Liver (tissue), 9 donors: ENCODE measurements around the gene UGT1A7. TPM values are rescaled to one million over a fixed set of nuclear protein-coding genes. Genes with fewer than 3 reads are reported as not detected.
A peak's percentile ranks its signal among the peaks of the same experiment; 100 is the strongest.

ENCODE experiments used
- DNase-seq: peaks from one replicate; pipeline ENCODE4 v3.0.0-alpha.2; 2017; ENCODE audit warnings: low spot score
- H3K27ac ChIP-seq, 2 donors: one replicate each; pipeline ENCODE4 v1.7.0; 2013; ENCODE audit warnings: inconsistent platforms in 2 of 2, low read length in 2 of 2, control low read depth in 1 of 2, low read depth in 1 of 2, mild to moderate bottlenecking in 1 of 2
- H3K27me3 ChIP-seq, 4 donors: one replicate each; pipeline versions ENCODE4 v1.6.1 to v1.7.0; 2013; ENCODE audit warnings: low read length in 3 of 4, inconsistent platforms in 1 of 4, mild to moderate bottlenecking in 1 of 4, moderate library complexity in 1 of 4; ENCODE audit not compliant: control insufficient read depth in 4 of 4, insufficient read depth in 4 of 4
- H3K36me3 ChIP-seq, 4 donors: one replicate each; pipeline versions ENCODE4 v1.6.1 to v1.7.0; 2013; ENCODE audit warnings: low read length in 3 of 4, mild to moderate bottlenecking in 3 of 4, low read depth in 1 of 4, moderate library complexity in 1 of 4; ENCODE audit not compliant: control insufficient read depth in 4 of 4, insufficient read depth in 3 of 4
- H3K4me1 ChIP-seq, 4 donors: one replicate each; pipeline versions ENCODE4 v1.6.1 to v1.7.0; 2013; ENCODE audit warnings: low read length in 3 of 4, mild to moderate bottlenecking in 3 of 4, moderate library complexity in 1 of 4; ENCODE audit not compliant: control insufficient read depth in 4 of 4, insufficient read depth in 4 of 4
- H3K4me3 ChIP-seq, 3 donors: one replicate each; pipeline versions ENCODE4 v1.6.1 to v1.7.0; 2013; ENCODE audit warnings: low read length in 3 of 3, control low read depth in 1 of 3, low read depth in 1 of 3, mild to moderate bottlenecking in 1 of 3
- H3K9ac ChIP-seq, 2 donors: one replicate each; pipeline ENCODE4 v1.7.0; 2013; ENCODE audit warnings: low read length in 2 of 2, mild to moderate bottlenecking in 2 of 2, moderate library complexity in 2 of 2, control low read depth in 1 of 2, low read depth in 1 of 2
- H3K9me3 ChIP-seq, 4 donors: one replicate each; pipeline versions ENCODE4 v1.6.1 to v1.7.0; 2013; ENCODE audit warnings: low read length in 3 of 4; ENCODE audit not compliant: control insufficient read depth in 4 of 4
- EGR1 ChIP-seq, 2 donors: IDR thresholded peaks; 2 replicates each; pipeline ENCODE4 v1.6.1; 2016 to 2018; ENCODE audit warnings: antibody characterized with exemption in 2 of 2, low read depth in 2 of 2
- FOXA1 ChIP-seq: IDR thresholded peaks from 2 replicates; pipeline ENCODE4 v1.6.1; 2016; ENCODE audit warnings: antibody characterized with exemption
- FOXA2 ChIP-seq: IDR thresholded peaks from 2 replicates; pipeline ENCODE4 v1.6.1; 2016; ENCODE audit warnings: antibody characterized with exemption
- GABPA ChIP-seq, 2 donors: IDR thresholded peaks in 1 of 2; conservative IDR thresholded peaks in 1 of 2; 2 replicates each; pipeline ENCODE4 v1.6.1; 2016; ENCODE audit warnings: antibody characterized with exemption in 2 of 2, mild to moderate bottlenecking in 1 of 2, moderate library complexity in 1 of 2
- HNF4A ChIP-seq, 2 donors: conservative IDR thresholded peaks; 2 replicates each; pipeline ENCODE4 v1.6.1; 2016; ENCODE audit warnings: antibody characterized with exemption in 2 of 2, mild to moderate bottlenecking in 2 of 2
- HNF4G ChIP-seq: IDR thresholded peaks from 2 replicates; pipeline ENCODE4 v1.6.1; 2016; ENCODE audit warnings: antibody characterized with exemption
- JUND ChIP-seq, 2 donors: IDR thresholded peaks; 2 replicates each; pipeline ENCODE4 v1.6.1; 2016; ENCODE audit warnings: antibody characterized with exemption in 2 of 2
- NR2F2 ChIP-seq: IDR thresholded peaks from 2 replicates; pipeline ENCODE4 v1.6.1; 2016; ENCODE audit warnings: antibody characterized with exemption
- RAD21 ChIP-seq, 2 donors: IDR thresholded peaks; 2 replicates each; pipeline ENCODE4 v1.6.1; 2016; ENCODE audit warnings: antibody characterized with exemption in 2 of 2, mild to moderate bottlenecking in 2 of 2
- SP1 ChIP-seq: IDR thresholded peaks from 2 replicates; pipeline ENCODE4 v1.6.1; 2018; ENCODE audit warnings: antibody characterized with exemption, mild to moderate bottlenecking
- YY1 ChIP-seq: IDR thresholded peaks from 2 replicates; pipeline ENCODE4 v1.6.1; 2016; ENCODE audit warnings: antibody characterized with exemption, mild to moderate bottlenecking
- WGBS: extraction: QIAGEN DNeasy Blood & Tissue Kit; methylation state at CpG from one replicate; pipeline ENCODE4 v1.1.7; 2013; 5-methylcytosine and 5-hydroxymethylcytosine counted together
- polyA plus RNA-seq, 2 donors: library from polyadenylated mRNA; stranded (reverse) in 1 of 2; unstranded in 1 of 2; fragments of 200-250 nt in 1 of 2; fragments of >200 nt in 1 of 2; fragmentation: Nextera tagmentation in 1 of 2; extraction: Ambion mirVana in 1 of 2; gene quantifications; one replicate each; pipeline versions ENCODE4 v1.2.1 to v1.2.3, GENCODE V29; 2013 to 2015
- total RNA-seq, 2 donors: library from RNA; depleted of rRNA; stranded (reverse); fragments of >200 nt; gene quantifications; one replicate each; pipeline ENCODE4 v1.2.3, GENCODE V29; 2014
- TF ChIP-seq, protein P1 (sequence below): IDR thresholded peaks from 2 replicates; pipeline ENCODE4 v1.6.1; 2016; ENCODE audit warnings: antibody characterized with exemption
- TF ChIP-seq, protein P2 (sequence below): IDR thresholded peaks from 2 replicates; pipeline ENCODE4 v1.6.1; 2016; ENCODE audit warnings: antibody characterized with exemption
- TF ChIP-seq, protein P3 (sequence below): IDR thresholded peaks from 2 replicates; pipeline ENCODE4 v1.6.1; 2016; ENCODE audit warnings: antibody characterized with exemption, mild to moderate bottlenecking
- TF ChIP-seq, protein P4 (sequence below): IDR thresholded peaks from 2 replicates; pipeline ENCODE4 v1.6.1; 2016; ENCODE audit warnings: antibody characterized with exemption
- donor health status: healthy.
- donor health status: healthy.
- donor health status: healthy.
- donor health status: healthy.
- donor health status: healthy.

UGT1A7 gene
- total and polyA plus RNA-seq, 4 donors: 0.02 to 2.2 (median 0.38) TPM; not detected in 1

DNA sequence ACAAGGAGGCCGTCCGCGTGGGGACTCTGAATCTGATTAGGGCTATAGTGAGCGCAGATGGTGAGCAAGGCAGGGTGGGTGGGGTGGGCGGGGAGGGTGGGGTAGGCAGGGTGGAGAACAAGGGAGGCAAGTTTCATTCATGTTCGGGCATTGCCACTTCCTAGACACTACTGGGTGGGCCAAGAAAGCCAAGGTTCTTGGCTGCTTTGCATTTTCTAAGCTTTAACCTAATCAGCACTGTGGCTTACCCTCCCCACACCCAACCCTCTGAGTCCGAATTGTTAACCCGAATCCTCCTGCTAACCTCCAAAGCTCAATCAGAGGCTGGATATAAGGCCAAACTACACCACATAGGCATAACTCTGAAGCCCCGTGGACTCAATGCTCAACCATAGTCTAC lies 114.6 kb downstream of the UGT1A7 start:
- no peaks in the 10 kb centered on the region for H3K9me3 ChIP-seq
- WGBS: 93% methylated on average over 9 of the region's 9 CpGs
- H3K27me3 ChIP-seq: no peaks in the 10 kb centered on the region
- H3K4me1 ChIP-seq: no peaks in the 10 kb centered on the region
- H3K4me3 ChIP-seq: no peak overlapping the region
- TF ChIP-seq, protein P1, sequence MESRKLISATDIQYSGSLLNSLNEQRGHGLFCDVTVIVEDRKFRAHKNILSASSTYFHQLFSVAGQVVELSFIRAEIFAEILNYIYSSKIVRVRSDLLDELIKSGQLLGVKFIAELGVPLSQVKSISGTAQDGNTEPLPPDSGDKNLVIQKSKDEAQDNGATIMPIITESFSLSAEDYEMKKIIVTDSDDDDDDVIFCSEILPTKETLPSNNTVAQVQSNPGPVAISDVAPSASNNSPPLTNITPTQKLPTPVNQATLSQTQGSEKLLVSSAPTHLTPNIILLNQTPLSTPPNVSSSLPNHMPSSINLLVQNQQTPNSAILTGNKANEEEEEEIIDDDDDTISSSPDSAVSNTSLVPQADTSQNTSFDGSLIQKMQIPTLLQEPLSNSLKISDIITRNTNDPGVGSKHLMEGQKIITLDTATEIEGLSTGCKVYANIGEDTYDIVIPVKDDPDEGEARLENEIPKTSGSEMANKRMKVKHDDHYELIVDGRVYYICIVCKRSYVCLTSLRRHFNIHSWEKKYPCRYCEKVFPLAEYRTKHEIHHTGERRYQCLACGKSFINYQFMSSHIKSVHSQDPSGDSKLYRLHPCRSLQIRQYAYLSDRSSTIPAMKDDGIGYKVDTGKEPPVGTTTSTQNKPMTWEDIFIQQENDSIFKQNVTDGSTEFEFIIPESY: no peak
- no peak for TF ChIP-seq EGR1 (IDR thresholded peaks at IDR 0.05; ENCODE audit: low read depth in 2 of 2)
- TF ChIP-seq FOXA1: no peak
- TF ChIP-seq HNF4A (conservative IDR thresholded peaks at IDR 0.05): no peak
- TF ChIP-seq SP1: no peak
- no peak for TF ChIP-seq FOXA2
- no peak for DNase-seq
- H3K27ac ChIP-seq: no peak overlapping the region
- H3K36me3 ChIP-seq: no peaks in the 10 kb centered on the region
- no peak overlapping the region for H3K9ac ChIP-seq

DNA sequence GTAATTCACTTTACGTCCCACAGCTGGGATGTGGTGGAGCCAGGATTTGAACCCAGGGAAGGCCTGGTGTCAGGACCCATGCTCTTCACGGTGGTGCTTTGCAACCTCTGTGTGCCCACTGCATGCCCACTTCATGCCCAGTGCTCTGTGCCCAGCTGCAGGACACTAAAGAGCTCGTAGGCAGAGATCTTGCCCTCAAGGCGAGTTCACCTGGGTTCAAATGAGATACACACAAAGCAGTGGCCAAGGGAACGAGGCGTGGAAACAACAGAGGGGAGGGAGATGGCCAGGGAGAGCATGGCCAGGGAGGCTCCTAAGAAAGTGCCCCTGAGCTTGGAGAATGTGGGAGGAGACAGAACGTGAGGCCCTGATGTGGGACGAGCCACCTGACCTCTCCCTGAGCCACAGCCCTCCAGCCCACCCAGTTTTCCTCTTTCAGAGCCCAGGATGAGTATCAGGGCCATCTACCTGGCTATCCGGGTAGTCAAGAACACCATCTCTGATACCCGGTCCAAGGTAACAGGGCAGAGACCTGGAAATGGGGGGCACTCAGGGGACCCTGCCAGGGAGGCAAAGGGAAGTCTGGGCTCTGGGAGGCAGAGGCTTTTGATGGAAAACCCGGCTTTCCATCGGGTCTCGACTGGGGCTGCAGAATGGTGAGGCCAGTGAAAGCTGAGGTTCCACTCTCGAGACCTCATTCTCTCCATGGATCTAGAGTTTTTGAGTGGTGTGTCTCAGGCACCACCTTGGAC lies 116.8 kb downstream of the UGT1A7 start:
- H3K27me3 ChIP-seq: no peaks in the 10 kb centered on the region
- no peak overlapping the region for H3K9ac ChIP-seq
- 89% methylated on average over 14 of the region's 14 CpGs for WGBS
- DNase-seq: peak; percentile 26
- H3K4me3 ChIP-seq: no peak overlapping the region
- no peak overlapping the region for H3K27ac ChIP-seq
- TF ChIP-seq HNF4G (no peak), EGR1 (IDR thresholded peaks at IDR 0.05; ENCODE audit: low read depth in 2 of 2) (no peak), RAD21 (IDR thresholded peaks at IDR 0.05) (no peak), GABPA (IDR thresholded peaks at IDR 0.05 in 1 of 2, conservative IDR thresholded peaks at IDR 0.05 in 1 of 2) (no peak), HNF4A (conservative IDR thresholded peaks at IDR 0.05) (no peak), YY1 (no peak), SP1 (no peak), NR2F2 (no peak), JUND (IDR thresholded peaks at IDR 0.05) (no peak)
- TF ChIP-seq, protein P2, sequence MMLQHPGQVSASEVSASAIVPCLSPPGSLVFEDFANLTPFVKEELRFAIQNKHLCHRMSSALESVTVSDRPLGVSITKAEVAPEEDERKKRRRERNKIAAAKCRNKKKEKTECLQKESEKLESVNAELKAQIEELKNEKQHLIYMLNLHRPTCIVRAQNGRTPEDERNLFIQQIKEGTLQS: no peak
- TF ChIP-seq, protein P3, sequence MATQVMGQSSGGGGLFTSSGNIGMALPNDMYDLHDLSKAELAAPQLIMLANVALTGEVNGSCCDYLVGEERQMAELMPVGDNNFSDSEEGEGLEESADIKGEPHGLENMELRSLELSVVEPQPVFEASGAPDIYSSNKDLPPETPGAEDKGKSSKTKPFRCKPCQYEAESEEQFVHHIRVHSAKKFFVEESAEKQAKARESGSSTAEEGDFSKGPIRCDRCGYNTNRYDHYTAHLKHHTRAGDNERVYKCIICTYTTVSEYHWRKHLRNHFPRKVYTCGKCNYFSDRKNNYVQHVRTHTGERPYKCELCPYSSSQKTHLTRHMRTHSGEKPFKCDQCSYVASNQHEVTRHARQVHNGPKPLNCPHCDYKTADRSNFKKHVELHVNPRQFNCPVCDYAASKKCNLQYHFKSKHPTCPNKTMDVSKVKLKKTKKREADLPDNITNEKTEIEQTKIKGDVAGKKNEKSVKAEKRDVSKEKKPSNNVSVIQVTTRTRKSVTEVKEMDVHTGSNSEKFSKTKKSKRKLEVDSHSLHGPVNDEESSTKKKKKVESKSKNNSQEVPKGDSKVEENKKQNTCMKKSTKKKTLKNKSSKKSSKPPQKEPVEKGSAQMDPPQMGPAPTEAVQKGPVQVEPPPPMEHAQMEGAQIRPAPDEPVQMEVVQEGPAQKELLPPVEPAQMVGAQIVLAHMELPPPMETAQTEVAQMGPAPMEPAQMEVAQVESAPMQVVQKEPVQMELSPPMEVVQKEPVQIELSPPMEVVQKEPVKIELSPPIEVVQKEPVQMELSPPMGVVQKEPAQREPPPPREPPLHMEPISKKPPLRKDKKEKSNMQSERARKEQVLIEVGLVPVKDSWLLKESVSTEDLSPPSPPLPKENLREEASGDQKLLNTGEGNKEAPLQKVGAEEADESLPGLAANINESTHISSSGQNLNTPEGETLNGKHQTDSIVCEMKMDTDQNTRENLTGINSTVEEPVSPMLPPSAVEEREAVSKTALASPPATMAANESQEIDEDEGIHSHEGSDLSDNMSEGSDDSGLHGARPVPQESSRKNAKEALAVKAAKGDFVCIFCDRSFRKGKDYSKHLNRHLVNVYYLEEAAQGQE: no peak
- TF ChIP-seq, protein P4, sequence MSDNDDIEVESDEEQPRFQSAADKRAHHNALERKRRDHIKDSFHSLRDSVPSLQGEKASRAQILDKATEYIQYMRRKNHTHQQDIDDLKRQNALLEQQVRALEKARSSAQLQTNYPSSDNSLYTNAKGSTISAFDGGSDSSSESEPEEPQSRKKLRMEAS: no peak
- TF ChIP-seq, protein P1: no peak
- H3K4me1 ChIP-seq: no peaks in the 10 kb centered on the region
- H3K9me3 ChIP-seq: no peaks in the 10 kb centered on the region
- no peaks in the 10 kb centered on the region for H3K36me3 ChIP-seq
